Anterior cingulate cortex (tissue), 58 donors: ENCODE data around the gene RBBP8.
"Not testable (repeated sequence)": the region's sequence is repeated elsewhere in the genome, so short reads cannot be mapped to it uniquely, and the experiment has no call there.

Experiments
- DNase-seq, 58 donors: peaks; one replicate each; lab custom pipeline; 2025; lab: John Stamatoyannopoulos, UW

The RBBP8 gene

DNA sequence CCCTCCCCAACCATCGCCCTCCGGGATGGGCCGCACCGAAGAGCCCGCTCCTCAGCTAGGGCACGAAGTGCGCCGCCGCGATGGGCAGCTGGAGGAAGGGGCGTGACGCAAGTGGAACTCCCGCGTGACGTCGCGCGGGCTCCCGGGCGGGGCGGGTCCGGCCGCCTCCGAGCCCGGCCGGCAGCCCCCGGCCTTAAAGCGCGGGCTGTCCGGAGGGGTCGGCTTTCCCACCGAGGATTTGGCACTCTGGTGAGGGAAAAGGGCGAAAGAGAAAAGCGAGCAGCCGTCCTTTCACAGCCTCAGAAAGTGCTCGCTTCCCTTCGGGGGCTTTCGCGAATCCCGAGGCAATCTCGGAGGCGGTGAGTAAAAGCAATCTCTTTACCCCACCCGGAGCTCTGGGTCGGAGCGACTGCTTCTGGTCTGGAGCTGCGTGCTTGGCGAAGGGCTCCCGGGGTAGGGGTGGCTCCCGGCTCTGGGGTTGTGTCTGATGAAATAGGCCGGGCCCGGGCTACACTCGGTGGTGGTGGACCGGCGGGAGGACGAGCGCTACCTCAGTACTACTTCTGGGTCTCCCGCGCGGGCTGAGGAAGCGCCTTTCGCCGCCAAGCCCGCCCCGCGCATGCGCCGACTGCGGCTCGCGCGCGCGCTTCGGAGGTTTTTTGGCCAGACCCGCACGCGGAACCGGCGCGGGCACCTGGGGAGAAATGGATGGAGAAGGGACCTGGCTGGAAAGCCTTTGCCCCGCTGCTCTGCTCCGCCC, at the start of gene RBBP8:
Gene RBBP8 (plus strand): TSS at position 123 of the 760 bp plus-strand sequence. CDS start 3,524 bp downstream, outside the sequence.
- DNase-seq, result peak; percentile 22 to 88 (median 76)

DNA sequence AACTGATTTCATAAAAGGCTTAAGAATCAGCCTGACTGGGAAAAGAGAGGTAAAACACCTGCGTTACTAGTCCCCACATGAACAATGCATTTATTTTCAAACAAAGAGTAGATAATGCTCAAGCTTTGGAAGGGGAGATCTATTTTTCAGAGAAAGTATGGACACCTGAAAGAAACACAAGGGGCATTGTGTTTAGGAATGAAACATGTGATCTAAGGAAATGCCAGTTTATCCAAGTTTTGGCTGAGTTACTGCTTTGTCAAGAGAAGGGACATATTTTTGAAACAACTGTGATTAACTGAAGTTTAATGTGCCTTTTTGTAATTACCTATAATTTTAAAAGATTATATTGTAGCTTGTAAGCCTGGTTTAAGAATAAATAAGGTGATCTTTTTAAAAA, 49.3 kb upstream of the RBBP8 start:
- no peak for DNase-seq

DNA sequence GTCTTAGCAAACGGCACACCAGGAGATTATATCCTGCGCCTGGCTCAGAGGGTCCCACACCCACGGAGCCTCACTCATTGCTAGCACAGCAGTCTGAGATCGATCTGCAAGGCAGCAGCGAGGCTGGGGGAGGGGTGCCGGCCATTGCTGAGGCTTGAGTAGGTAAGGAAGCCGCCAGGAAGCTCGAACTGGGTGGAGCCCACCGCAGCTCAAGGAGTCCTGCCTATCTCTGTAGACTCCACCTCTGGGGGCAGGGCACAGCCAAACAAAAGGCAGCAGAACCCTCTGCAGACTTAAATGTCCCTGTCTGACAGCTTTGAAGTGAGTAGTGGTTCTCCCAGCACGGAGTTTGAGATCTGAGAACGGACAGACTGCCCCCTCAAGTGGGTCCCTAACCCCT, 47.4 kb upstream of the RBBP8 start:
- not testable (repeated sequence) for DNase-seq

DNA sequence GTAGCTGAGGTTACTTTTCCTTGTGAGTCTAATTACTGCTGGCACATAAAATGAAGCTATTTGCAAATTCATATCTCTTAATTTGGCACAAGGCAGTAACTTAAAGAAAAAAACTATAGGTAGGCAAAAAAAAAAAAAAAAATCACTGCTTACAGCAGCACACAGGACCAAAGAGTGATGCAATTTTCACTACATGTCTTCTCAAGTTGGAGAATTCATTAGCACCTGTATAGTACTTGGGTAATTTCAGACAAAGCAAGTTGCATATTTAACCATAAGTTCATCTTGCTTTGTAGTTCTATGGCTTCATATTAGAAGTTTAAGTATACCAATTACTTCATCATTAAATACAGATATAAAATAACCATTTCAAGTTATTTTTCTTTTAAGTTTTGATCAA, 33.7 kb upstream of the RBBP8 start:
- no peak for DNase-seq

DNA sequence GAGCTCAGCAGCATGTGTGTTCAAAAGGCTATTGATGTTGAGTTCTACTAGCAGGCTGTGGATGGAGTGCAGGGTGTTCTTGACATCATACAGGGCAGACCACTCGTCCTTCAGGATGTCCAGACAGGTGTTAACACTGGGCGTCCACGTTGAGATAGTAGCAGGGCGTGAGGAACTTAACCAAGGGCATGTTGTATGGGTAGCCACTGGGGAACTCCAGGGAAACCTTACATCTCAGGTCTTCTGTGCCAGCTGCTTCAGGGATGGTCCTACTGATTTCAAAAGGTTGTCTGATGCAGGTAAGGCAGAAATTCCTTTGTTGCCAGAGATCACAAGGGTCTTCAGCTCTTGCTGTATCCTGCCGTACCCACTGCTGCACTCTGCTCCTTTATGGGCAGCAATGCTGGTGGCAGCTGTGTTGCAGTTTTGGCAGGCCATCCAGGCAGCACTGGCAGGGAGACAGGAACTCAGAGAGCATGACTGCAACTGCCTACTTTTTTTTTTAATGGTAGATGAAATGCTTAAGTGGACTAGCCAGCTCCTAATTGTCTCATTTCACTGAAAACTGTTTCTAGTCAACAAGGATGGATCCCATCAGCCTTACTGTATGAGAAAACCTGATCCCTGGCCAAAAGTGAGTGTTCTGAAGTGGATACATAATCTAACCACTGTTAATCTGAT, 32.4 kb upstream of the RBBP8 start:
- DNase-seq, result peak in 15 of 58 donors; percentile 1 to 20 (median 9)

DNA sequence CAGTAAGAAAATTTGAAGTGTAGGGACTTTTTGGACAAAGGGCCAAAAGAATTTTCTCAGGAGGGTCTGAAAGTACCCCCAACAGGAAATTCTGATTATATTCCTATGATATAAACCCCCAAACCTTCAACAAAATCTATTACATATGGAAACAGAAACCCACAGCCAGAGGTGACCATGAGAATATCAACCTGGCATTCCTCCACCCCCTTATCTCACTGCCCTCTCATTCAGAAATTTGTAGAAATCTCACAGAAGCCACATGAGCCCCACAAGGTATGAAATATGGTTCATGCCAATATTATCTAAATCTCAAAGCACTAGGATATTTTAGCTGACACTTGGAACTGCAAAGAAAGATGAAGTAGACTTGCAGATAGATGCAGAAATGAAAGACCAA, 31.0 kb upstream of the RBBP8 start:
- DNase-seq, result no peak

DNA sequence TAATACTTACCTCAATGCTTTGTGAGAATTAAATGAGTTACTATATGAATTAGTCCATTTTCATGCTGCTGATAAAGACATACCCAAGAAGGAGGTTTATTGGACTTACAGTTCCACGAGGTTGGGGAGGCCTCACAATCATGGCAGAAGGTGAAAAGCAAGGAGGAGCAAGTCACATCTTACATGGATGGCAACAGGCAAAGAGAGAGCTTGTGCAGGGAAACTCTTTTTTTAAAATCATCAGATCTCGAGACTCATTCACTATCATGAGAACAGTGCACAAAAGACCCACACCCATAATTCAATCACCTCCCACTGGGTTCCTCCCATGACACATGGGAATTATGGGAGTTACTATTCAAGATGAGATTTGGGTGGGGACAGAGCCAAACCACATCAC, 29.9 kb upstream of the RBBP8 start:
- not testable (repeated sequence) for DNase-seq

DNA sequence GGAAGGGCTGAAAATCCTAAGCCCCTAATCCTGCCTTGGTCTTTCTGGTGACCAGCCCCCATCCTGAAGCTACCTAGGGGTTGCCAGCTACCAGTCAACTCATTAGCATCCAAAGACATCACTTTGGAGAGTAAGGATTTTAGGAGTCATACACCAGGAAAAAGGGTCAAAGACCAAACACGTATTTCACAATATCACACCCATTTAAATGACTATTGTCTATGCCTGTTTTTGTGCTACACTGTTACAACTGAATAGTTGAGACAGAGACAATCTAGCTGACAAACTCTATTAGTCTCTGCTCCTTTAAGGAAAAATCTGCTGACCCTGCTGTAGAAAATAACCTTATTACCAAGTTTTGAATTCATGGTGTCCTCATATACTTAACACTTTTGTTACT, 21.0 kb upstream of the RBBP8 start:
- no peak for DNase-seq

DNA sequence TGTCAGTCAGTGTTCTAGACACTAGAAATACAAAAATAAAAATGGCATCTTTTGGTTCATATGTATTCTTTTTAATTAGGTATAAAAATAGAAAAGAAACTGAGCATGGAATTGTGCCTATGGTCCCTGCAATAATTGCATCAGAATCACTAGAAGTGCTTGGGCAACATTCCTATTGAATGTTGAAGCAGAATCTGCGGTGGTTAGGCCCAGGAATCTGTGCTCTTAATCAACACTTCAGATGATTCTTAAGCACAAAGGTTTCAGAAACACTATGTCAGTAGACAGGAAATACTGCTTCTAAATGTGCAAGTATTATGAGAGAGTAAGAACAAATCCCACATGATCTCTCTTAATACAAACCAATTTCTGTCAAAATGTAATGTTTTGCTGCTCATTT, 20.3 kb upstream of the RBBP8 start:
- DNase-seq, result no peak

DNA sequence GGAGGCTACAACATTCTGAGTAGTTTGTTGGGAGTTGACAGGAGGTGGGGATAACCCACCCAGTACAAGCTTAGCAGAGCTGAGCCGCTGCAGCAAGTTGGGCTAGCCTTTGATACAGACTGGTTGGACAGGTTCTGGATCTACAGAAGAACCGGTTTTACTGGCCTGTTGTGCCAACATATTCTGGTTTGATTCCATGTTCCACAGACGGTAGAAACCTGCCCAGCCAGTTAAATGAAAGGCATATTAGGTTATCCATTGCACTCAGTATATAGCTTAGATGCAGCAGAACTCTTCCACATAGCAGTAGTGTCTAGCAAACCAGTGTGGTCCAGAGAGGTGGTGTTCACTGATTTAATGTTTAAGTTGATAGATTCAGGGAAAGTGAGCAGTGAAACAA, 19.3 kb upstream of the RBBP8 start:
- no peak for DNase-seq

DNA sequence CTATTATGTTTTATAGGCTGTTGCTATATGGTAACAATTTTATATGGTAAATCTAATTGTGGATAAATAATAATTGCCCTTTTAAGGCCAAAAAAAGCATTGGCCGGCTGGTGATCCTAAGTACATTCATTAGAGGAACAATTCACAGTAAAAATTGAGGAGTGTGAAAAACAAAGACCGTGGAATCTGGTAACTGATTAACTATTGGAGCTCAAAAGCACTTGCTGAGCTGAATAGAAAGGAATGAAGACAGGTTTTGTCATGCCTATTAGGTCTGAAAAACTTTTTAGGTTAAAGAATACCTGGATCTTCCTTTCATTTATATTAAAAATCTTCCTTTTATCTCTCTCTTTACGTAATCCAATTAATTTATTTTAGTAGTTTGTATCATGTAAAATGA, 18.5 kb upstream of the RBBP8 start:
- DNase-seq, result no peak

DNA sequence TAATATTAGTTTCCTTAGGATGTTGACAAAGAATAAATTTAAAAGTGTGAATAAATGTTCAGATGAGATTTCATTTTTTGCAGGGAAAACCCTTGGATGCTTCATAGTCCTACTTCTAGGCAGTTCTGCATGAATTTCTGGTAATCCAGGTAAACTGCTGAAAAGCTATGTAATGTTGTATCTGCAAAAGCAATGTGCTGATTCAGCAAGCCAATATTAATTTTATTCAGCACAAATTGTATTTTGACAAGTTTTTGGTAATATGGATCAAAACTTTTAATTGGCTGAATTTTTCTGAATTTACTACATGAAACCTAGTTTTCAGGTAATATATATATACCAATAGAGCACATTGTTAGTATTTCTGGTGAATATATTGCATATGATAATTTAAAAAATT, 17.8 kb upstream of the RBBP8 start:
- no peak for DNase-seq

DNA sequence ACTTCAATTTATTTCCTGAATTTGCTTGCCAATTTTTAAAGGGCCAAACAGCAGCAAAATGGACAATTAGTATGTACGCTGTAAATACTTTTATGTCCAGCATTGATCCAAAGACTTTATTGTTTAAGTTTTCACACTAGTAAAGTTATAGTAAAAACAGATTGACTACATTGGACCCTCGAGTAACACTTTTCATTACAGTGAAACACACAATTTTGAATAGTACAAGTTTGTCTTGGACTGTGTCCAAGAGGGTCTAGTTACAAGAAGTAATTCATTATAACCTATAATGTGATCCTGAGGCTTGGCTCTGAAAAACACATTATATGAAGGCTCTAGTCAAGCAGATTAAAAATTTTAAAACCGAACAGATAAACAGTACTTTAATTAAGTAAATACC, 11.4 kb upstream of the RBBP8 start:
- DNase-seq, result no peak

DNA sequence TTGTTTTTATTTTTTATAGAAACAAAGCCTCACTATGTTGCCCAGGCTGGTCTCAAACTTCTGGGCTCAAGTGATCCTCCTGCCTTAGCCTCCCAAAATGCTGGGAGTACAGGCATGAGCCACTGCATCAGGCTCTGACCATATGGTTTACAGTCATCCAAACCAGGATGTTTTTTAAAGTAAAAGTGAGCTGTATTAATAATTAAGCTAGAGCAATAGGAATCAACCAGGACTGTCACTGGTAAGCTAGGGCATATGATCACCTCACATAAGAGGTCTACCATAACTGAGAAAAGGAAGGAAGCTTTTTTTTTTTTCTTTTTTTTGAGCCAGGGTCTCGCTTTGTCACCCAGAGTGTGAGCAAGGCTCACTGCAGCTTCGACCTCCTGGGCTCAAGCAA, 8.5 kb upstream of the RBBP8 start:
- DNase-seq, result no peak

DNA sequence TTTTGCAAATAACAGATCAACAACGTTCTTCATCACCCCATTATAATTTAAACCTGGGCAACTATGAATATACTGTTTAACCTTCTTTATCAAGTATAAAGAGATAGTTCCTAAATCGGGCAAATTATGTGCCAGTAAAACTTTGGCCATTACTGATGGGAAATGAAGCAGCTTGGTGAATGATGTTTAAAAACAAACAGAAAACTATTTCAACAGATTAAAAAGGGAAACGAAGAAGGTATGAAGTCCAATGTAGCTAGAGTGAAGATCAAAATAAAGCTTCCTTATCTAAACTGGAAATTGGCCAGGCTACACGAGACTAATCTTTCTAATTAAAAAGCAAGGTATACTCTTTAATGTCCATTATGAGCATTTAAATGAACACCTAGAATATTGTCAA, 6.7 kb upstream of the RBBP8 start:
- no peak for DNase-seq

DNA sequence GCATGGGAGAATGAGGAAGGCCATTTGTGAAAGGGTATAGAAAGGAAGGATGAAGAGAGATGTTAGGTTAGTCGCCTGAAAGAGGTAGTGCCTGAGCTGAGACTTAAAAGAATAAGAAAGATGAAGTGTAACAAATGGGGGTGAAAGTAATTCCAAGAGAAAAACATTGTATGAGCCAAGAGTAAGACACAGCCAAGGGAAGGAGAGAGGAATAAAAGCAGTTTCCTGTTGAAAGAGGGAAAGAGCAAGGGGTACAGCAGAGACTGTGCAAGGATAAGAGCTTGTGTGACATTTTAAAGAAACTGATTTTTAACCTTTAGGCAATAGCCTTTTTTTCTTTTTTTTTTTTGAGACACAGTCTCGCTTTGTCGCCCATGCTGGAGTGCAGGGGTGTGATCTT, 4.8 kb upstream of the RBBP8 start:
- DNase-seq, result no peak

DNA sequence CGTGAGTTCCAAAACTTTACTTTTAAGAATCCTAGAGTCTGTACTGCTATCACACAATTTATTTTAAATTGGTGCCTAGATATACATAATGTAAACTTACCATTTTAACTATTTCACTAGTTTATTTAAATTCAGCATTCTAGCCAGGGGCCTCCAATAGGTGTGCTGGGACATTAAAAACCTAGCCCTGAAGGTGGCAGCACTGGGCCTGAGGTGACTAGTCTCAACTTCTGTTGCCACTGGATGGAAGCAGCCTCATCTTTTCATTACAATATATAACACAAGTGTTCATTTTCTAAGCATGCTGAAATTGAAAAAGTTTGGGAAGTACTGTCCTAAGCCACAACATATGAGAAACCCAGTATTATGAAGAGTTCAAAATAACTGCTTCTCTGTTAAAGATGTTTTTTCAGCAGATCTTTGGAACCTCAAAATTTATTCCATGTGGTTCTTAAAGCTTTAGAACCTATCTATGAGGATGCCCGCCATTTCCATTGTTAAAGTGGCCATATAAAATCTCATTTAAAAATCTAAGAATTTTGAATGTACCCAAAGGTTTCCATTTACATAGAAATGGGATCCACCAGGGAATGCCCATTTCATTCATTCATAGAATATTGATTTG, 2.9 kb upstream of the RBBP8 start:
- DNase-seq, result peak in 45 of 58 donors; percentile 1 to 76 (median 24)

DNA sequence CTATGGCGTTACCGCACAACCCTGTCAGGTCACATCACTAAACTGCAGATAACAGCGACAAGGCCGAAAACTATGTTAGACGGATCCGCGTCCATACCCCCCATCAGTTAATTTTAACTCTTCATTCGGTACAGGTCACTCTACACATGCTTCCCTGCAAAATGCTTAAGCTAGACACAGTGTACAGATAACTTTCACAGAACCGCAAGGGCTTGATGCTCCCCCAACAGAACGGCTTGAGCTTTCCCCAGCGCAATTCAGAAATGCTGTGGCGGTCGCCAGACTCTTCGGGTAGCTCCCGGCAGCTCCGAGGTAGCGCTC, 283 bp upstream of the RBBP8 start:
- peak in 1 of 58 donors; percentile 34 for DNase-seq

DNA sequence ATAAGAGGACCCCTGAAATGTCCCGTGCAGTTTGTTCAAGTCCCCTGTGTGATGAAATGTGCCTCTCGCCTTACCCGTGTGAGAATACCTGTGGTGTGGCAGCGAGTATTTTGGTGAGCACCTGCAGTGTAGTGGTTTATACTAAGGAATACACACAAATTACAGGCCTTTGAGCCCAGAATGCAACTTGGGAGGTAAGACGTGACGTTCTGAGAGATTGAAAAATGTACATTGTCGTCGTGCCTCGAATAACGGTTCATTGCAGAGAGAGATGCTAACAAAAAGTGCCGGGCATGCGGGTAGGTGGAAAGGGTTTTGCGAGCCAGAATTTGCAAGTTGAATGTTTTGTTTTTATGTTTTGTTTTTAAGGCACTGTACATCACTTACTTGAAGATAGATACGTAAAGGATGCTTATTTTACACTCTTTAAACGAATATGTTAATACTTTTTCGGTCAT, 867 bp downstream of the RBBP8 start:
- DNase-seq, result peak in 1 of 58 donors; percentile 43

DNA sequence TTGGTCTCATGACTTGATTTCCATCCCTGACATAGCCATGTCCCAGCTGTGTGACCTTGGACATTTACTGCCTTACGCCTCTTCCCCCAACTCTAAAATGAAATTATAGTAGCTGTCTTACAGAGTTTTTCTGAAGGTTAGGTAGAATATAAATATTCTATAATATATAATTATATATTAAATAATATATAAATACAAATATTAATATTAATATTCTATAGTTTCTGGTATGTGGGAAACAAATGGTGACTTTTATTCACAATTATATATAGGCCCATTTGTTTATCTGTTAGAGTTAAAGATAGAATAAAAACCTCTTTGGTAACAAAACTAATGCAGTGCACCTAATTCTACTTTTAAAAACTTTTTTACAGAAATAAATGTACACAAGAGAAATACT, 1.7 kb downstream of the RBBP8 start:
- no peak for DNase-seq

DNA sequence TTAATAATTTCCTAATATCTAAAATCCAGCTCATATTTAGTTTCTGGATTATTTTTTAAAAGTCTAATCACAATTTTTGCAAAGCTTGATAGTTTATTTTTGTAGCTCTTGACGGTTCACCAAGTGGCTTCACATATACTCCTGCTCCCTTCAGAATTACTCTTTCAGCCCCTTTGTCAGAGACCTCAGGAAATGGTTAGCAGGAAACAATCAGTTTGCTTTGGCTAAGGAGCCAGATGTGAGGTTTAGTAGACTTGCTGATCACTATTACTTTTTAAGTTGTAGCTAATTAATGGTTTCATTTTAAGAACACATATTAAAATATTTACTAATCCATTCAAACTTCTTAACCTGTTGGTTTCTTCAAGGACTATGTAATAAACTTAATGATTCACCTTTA, 2.3 kb downstream of the RBBP8 start:
- DNase-seq, result no peak

DNA sequence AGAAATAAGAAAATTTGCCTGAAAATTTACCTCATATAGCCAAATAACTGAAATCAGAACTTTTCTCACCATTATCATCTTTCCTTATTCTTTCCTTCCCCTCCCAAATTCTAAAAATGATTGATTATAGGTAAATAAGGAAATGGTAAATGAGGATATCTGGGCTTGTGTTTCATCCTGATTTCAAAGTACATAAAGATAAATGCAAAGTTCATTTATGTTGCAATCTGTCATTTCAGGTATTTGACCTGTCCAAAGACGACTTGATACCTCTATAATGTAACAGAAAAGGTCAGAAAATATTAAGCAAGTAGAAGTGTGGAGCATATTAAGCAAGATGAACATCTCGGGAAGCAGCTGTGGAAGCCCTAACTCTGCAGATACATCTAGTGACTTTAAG, 3.4 kb downstream of the RBBP8 start:
- DNase-seq, result no peak
